IMR-90 (cell line): ENCODE data around the gene PXYLP1. TPM values are rescaled to one million over a fixed set of nuclear protein-coding genes. Genes with fewer than 3 reads are reported as not detected.

ENCODE experiments used
- ATAC-seq: fragments of 200-7000 bp; cut with Tn5 transposase; 2 replicates; pipeline ENCODE4 v1.9.1; 2020; ENCODE audit warnings: low read depth, mild to moderate bottlenecking, moderate library complexity
- BruUV-seq: library from RNA; stranded (reverse); fragments of 400-500 nt; replicated peaks from 2 replicates; lab custom pipeline; 2021; lab: Mats Ljungman, UMichigan
- CTCF ChIA-PET: fragments of 300-600 bp; formaldehyde crosslinking; extraction: SDS; loops from one replicate; lab custom pipeline; 2021; ENCODE audit warnings: antibody characterized with exemption; lab: Yijun Ruan, JAX
- POLR2A ChIA-PET: fragments of 300-600 bp; sonication (Branson Sonifier 250); formaldehyde crosslinking; loops from one replicate; lab custom pipeline; 2022; ENCODE audit warnings: antibody characterized with exemption; ENCODE audit not compliant: unreplicated experiment; lab: Charles Lee
- DNase-seq: peaks from one replicate; pipeline ENCODE4 v3.0.0; 2013
- H2AFZ ChIP-seq: replicated peaks from 2 replicates; pipeline ENCODE3; 2013; ENCODE audit warnings: low read length, mild to moderate bottlenecking; ENCODE audit not compliant: poor library complexity
- H2AK5ac ChIP-seq: 2 replicates; pipeline ENCODE4 v1.6.1; 2013; ENCODE audit warnings: low read depth, low read length, inconsistent platforms
- H2AK9ac ChIP-seq: replicated peaks from 2 replicates; pipeline ENCODE3; 2013; ENCODE audit warnings: mild to moderate bottlenecking, low read depth, low read length, moderate library complexity; ENCODE audit not compliant: poor library complexity
- H2BK120ac ChIP-seq: 2 replicates; pipeline ENCODE4 v1.6.1; 2013; ENCODE audit warnings: low read depth, low read length, inconsistent platforms
- H2BK15ac ChIP-seq: 3 replicates; pipeline ENCODE4 v1.6.1; 2013; ENCODE audit warnings: low read depth, low read length, inconsistent platforms
- H2BK20ac ChIP-seq: 2 replicates; pipeline ENCODE4 v1.6.1; 2013; ENCODE audit warnings: low read depth, mild to moderate bottlenecking, inconsistent platforms, low read length, moderate library complexity
- H2BK5ac ChIP-seq: 2 replicates; pipeline ENCODE4 v1.6.1; 2013; ENCODE audit warnings: mild to moderate bottlenecking, low read depth, low read length, inconsistent platforms; ENCODE audit not compliant: poor library complexity, severe bottlenecking
- H3K14ac ChIP-seq: replicated peaks from 2 replicates; pipeline ENCODE4 v1.6.1; 2013; ENCODE audit warnings: low read depth, low read length, inconsistent platforms
- H3K18ac ChIP-seq: 2 replicates; pipeline ENCODE4 v1.6.1; 2013; ENCODE audit warnings: low read depth, low read length, control low read depth
- H3K23ac ChIP-seq: 2 replicates; pipeline ENCODE4 v1.6.1; 2013; ENCODE audit warnings: low read depth, low read length, inconsistent platforms
- H3K27ac ChIP-seq: 2 replicates; pipeline ENCODE4 v1.5.1; 2013; ENCODE audit warnings: mild to moderate bottlenecking, control low read depth, low read length; ENCODE audit not compliant: insufficient read depth
- H3K27me3 ChIP-seq: 2 replicates; pipeline ENCODE4 v1.6.1; 2013; ENCODE audit warnings: low read length; ENCODE audit not compliant: control insufficient read depth, insufficient read depth
- H3K36me3 ChIP-seq: 2 replicates; pipeline ENCODE4 v1.6.1; 2013; ENCODE audit warnings: low read length, mixed read lengths; ENCODE audit not compliant: control insufficient read depth, insufficient read depth
- H3K4ac ChIP-seq: 2 replicates; pipeline ENCODE4 v1.6.1; 2013; ENCODE audit warnings: low read depth, low read length, inconsistent platforms
- H3K4me1 ChIP-seq: 2 replicates; pipeline ENCODE4 v1.6.1; 2013; ENCODE audit warnings: low read length, mixed read lengths; ENCODE audit not compliant: control insufficient read depth, insufficient read depth
- H3K4me2 ChIP-seq: 2 replicates; pipeline ENCODE4 v1.6.1; 2013; ENCODE audit warnings: low read depth, mild to moderate bottlenecking, control low read depth, low read length, moderate library complexity
- H3K4me3 ChIP-seq: 2 replicates; pipeline ENCODE4 v1.5.1; 2013; ENCODE audit warnings: low read depth, mild to moderate bottlenecking, control low read depth, low read length, moderate library complexity; ENCODE audit not compliant: insufficient read depth
- H3K56ac ChIP-seq: 2 replicates; pipeline ENCODE4 v1.6.1; 2013; ENCODE audit warnings: low read length, inconsistent platforms; ENCODE audit not compliant: insufficient read depth; ENCODE audit errors: extremely low read depth
- H3K79me1 ChIP-seq, 2 experiments: 2 replicates each; pipeline ENCODE4 v1.6.1; 2013; ENCODE audit warnings: low read length in 2 of 2, inconsistent platforms in 1 of 2, low read depth in 1 of 2
- H3K9ac ChIP-seq: 2 replicates; pipeline ENCODE4 v1.6.1; 2013; ENCODE audit warnings: low read depth, low read length, control low read depth
- H3K9me1 ChIP-seq: 2 replicates; pipeline ENCODE4 v1.6.1; 2013; ENCODE audit warnings: low read length, inconsistent platforms; ENCODE audit not compliant: insufficient read depth
- H3K9me3 ChIP-seq: 2 replicates; pipeline ENCODE4 v1.6.1; 2013; ENCODE audit warnings: low read length; ENCODE audit not compliant: control insufficient read depth, insufficient read depth
- H4K20me1 ChIP-seq: 2 replicates; pipeline ENCODE4 v1.6.1; 2013; ENCODE audit warnings: low read length, inconsistent platforms; ENCODE audit not compliant: insufficient read depth
- H4K5ac ChIP-seq: 2 replicates; pipeline ENCODE4 v1.6.1; 2013; ENCODE audit warnings: mild to moderate bottlenecking, low read depth, low read length, control low read depth
- H4K8ac ChIP-seq, 2 experiments: 2 replicates each; pipeline ENCODE4 v1.6.1; 2013; ENCODE audit warnings: low read depth in 2 of 2, low read length in 2 of 2, control low read depth in 1 of 2, inconsistent platforms in 1 of 2
- H4K91ac ChIP-seq: 2 replicates; pipeline ENCODE4 v1.6.1; 2013; ENCODE audit warnings: low read depth, low read length, inconsistent platforms; ENCODE audit not compliant: insufficient read depth
- MAZ ChIP-seq: IDR thresholded peaks from 2 replicates; pipeline ENCODE4 v1.6.1; 2012; ENCODE audit warnings: low read depth, mild to moderate bottlenecking, low read length, improper control_type of control experiment, moderate library complexity, borderline replicate concordance
- RAD21 ChIP-seq: IDR thresholded peaks from 2 replicates; pipeline ENCODE4 v1.6.1; 2012; ENCODE audit warnings: low read length, improper control_type of control experiment
- WGBS, 2 experiments: methylation state at CpG; one replicate each; pipeline versions ENCODE4 v1.1.5 to v1.1.7; 2013; ENCODE audit warnings: missing lambda C conversion rate in 2 of 2; ENCODE audit not compliant: insufficient read length in 1 of 2; ENCODE audit errors: extremely low coverage in 2 of 2; 5-methylcytosine and 5-hydroxymethylcytosine counted together
- dilution Hi-C: fragments of 300-500 bp; cut with HindIII; formaldehyde crosslinking; loops from one replicate; pipeline ENCODE4 v1.14.3; 2018; ENCODE audit warnings: low sequenced_read_pairs; ENCODE audit not compliant: unreplicated experiment
- in situ Hi-C: fragments of 300-500 bp; cut with MboI; formaldehyde crosslinking; loops from 3 replicates; pipeline ENCODE4 v1.14.3; 2019; ENCODE audit warnings: low sequenced_read_pairs, inconsistent platforms, mixed read lengths
- intact Hi-C: fragments of 100-400 bp; cut with micrococcal nuclease; formaldehyde crosslinking; loops from 2 replicates; pipeline ENCODE4 v1.10.0; 2022
- polyA plus RNA-seq, 3 experiments: library from polyadenylated mRNA; depleted of rRNA; stranded (reverse); fragments of >200 nt; gene quantifications; 2 replicates each; pipeline ENCODE4 v1.2.3, GENCODE V29; 2012; ENCODE audit warnings: low replicate concordance in 1 of 3
- total RNA-seq: library from RNA; depleted of rRNA; stranded (reverse); fragments of >200 nt; gene quantifications from 2 replicates; pipeline ENCODE4 v1.2.3, GENCODE V29; 2012

PXYLP1 gene
- total and polyA plus RNA-seq, 2 of the 4 experiments (the other 2 are of a cell fraction) = 11.7 to 15.6 TPM

DNA sequence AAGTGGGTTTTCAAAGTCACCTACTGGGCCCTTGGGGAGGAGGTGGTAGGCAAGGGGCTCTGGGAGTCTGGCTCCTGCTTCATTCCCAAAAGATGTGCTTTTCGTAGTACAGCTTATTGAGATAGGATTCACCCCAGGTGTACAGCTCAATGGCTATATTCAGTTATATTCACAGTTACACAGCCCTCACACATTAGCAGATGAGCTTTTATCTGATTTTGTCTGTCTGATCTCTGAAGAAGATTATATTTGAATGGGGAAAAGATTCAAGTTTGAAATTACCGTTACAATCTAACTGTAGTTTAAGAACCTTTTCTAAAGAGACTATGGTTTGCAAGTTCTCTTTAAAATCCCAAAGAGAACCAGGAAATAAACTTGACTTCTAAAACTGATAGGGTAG lies 27.3 kb downstream of the PXYLP1 start:
- H2AFZ ChIP-seq = no peak overlapping the region
- intact Hi-C loops (no loop called here), in situ Hi-C loops (no loop called here), dilution Hi-C loops (no loop called here)
- H3K4ac ChIP-seq = no peak overlapping the region
- no peaks in the 10 kb centered on the region for H3K36me3 ChIP-seq
- H3K27ac ChIP-seq = no peak overlapping the region
- no CpG with 5 or more reads among the region's 2 CpGs for WGBS, 2 experiments
- no peak overlapping the region for H2BK120ac ChIP-seq
- no peak overlapping the region for H3K14ac ChIP-seq
- ATAC-seq = no peak
- H3K9ac ChIP-seq = no peak overlapping the region
- peaks cover 5% of the 10 kb centered on the region for H3K4me1 ChIP-seq
- H4K91ac ChIP-seq = no peak overlapping the region
- H3K9me3 ChIP-seq = no peaks in the 10 kb centered on the region
- no peak for TF ChIP-seq MAZ
- TF ChIP-seq RAD21 = no peak
- no peaks in the 10 kb centered on the region for H3K27me3 ChIP-seq
- H3K79me1 ChIP-seq = no peaks in the 10 kb centered on the region
- ChIA-PET POLR2A (no interaction called here), CTCF (interaction anchor here (0.6 kb wide), 1 partner anchor 835 kb away, joined by 6 read pairs; no protein-coding TSS in a partner anchor)
- no peak overlapping the region for H3K18ac ChIP-seq
- H2BK15ac ChIP-seq = no peak overlapping the region
- no TSS peak for BruUV-seq
- no peak overlapping the region for H3K4me2 ChIP-seq
- no peaks in the 10 kb centered on the region for H4K20me1 ChIP-seq
- no peak overlapping the region for H4K8ac ChIP-seq
- no peak overlapping the region for H2BK5ac ChIP-seq
- no peak for DNase-seq
- no peak overlapping the region for H3K23ac ChIP-seq
- H2BK20ac ChIP-seq = no peak overlapping the region
- no peak overlapping the region for H3K4me3 ChIP-seq
- no peak overlapping the region for H2AK9ac ChIP-seq
- peaks cover 3% of the 10 kb centered on the region; the same call in 1 of the 2 replicates for H3K9me1 ChIP-seq
- no peak overlapping the region for H4K5ac ChIP-seq
- no peak overlapping the region for H3K56ac ChIP-seq
- H2AK5ac ChIP-seq = no peak overlapping the region
